ENCODE data around the gene HSD3B7.

HSD3B7 gene

DNA sequence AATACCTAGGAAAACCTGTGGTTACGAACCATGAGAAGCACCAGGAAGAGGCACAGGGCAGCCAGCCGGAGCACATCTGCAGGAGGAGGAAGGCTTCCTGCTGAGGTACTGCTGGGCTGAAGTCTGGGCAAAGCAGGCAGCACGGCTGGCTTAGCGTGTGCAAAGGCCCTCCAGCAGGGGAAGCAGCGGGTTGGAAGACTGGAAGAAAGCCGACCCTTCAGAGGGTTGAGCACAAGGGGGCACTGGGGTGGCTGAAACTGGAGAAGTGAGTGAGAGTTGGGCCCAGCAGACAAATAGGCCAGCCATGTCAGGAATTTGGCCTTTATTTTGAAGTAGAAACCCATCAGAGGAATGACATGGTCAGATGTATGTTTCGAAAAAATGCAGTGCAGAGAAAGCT, 12.1 kb upstream of the HSD3B7 start:
- ATAC-seq (ENCODE audit: insufficient read depth, low read depth) (no peak), DNase-seq (no peak)
- H3K4me2 ChIP-seq (ENCODE audit: insufficient read depth, low read length), result no peak overlapping the region
- peaks cover 14% of the 10 kb centered on the region for H4K20me1 ChIP-seq (ENCODE audit: insufficient read depth, low read length)
- no peak overlapping the region for H2AFZ ChIP-seq (ENCODE audit: low read depth, low read length)
- H3K9ac ChIP-seq (ENCODE audit: low read depth, low read length), result no peak overlapping the region
- 0 out of 2 replicates have a peak, but pooled peaks cover 2% of the 10 kb centered on the region for H3K79me2 ChIP-seq (ENCODE audit: insufficient read depth, low read length)
- TF ChIP-seq, protein P1, sequence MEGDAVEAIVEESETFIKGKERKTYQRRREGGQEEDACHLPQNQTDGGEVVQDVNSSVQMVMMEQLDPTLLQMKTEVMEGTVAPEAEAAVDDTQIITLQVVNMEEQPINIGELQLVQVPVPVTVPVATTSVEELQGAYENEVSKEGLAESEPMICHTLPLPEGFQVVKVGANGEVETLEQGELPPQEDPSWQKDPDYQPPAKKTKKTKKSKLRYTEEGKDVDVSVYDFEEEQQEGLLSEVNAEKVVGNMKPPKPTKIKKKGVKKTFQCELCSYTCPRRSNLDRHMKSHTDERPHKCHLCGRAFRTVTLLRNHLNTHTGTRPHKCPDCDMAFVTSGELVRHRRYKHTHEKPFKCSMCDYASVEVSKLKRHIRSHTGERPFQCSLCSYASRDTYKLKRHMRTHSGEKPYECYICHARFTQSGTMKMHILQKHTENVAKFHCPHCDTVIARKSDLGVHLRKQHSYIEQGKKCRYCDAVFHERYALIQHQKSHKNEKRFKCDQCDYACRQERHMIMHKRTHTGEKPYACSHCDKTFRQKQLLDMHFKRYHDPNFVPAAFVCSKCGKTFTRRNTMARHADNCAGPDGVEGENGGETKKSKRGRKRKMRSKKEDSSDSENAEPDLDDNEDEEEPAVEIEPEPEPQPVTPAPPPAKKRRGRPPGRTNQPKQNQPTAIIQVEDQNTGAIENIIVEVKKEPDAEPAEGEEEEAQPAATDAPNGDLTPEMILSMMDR (IDR thresholded peaks at IDR 0.05; ENCODE audit: borderline replicate concordance, extremely low read depth, low read length, poor library complexity, severe bottlenecking), result peak; percentile 28
- no peak for TF ChIP-seq EZH2 (IDR thresholded peaks at IDR 0.05; ENCODE audit: borderline replicate concordance, low read depth, low read length, severe bottlenecking)
- H3K36me3 ChIP-seq (ENCODE audit: insufficient read depth, low read length), result peaks cover 95% of the 10 kb centered on the region
- H3K4me1 ChIP-seq (ENCODE audit: insufficient read depth, low read length), result no peaks in the 10 kb centered on the region
- H3K27me3 ChIP-seq (ENCODE audit: insufficient read depth, low read length, poor library complexity), result no peaks in the 10 kb centered on the region
- no peaks in the 10 kb centered on the region for H3K9me3 ChIP-seq (ENCODE audit: insufficient read depth, low read length, severe bottlenecking)
- H3K4me3 ChIP-seq (ENCODE audit: low read depth in 1 of 2, low read length in 2 of 2), result no peak overlapping the region
- no peak overlapping the region for H3K27ac ChIP-seq (ENCODE audit: low read length)

DNA sequence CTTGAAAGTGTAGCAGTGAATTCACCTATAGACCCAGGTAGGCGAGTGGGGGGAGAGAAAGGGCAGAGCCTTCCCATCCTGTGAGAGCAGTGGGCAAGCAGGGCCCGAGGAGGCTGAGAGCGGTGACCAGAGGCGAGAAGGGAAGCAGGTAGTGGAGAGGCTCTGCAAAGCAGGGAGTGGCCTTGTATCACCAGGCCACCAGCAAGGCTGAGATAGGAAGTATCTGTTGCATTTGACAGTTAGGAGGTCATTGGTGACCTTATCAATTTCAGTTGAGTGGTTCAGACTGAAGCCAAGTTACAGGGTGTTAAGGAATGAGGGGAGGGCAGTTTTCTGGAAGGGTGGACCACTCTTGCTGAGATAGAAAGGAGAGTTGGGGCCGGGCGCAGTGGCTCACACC, 10.7 kb upstream of the HSD3B7 start:
- Histone ChIP-seq H3K36me3 (ENCODE audit: insufficient read depth, low read length) (peaks cover 96% of the 10 kb centered on the region), H3K27ac (ENCODE audit: low read length) (no peak overlapping the region), H3K9ac (ENCODE audit: low read depth, low read length) (no peak overlapping the region), H3K27me3 (ENCODE audit: insufficient read depth, low read length, poor library complexity) (no peaks in the 10 kb centered on the region), H3K4me2 (ENCODE audit: insufficient read depth, low read length) (no peak overlapping the region), H3K4me3 (ENCODE audit: low read depth in 1 of 2, low read length in 2 of 2) (no peak overlapping the region), H4K20me1 (ENCODE audit: insufficient read depth, low read length) (peaks cover 14% of the 10 kb centered on the region), H3K79me2 (ENCODE audit: insufficient read depth, low read length) (no peaks in the 10 kb centered on the region), H2AFZ (ENCODE audit: low read depth, low read length) (no peak overlapping the region), H3K9me3 (ENCODE audit: insufficient read depth, low read length, severe bottlenecking) (no peaks in the 10 kb centered on the region), H3K4me1 (ENCODE audit: insufficient read depth, low read length) (no peaks in the 10 kb centered on the region)
- ATAC-seq (ENCODE audit: insufficient read depth, low read depth), result no peak
- DNase-seq, result no peak
- TF ChIP-seq EZH2 (IDR thresholded peaks at IDR 0.05; ENCODE audit: borderline replicate concordance, low read depth, low read length, severe bottlenecking), result no peak
- TF ChIP-seq, protein P1 (IDR thresholded peaks at IDR 0.05; ENCODE audit: borderline replicate concordance, extremely low read depth, low read length, poor library complexity, severe bottlenecking), result no peak

DNA sequence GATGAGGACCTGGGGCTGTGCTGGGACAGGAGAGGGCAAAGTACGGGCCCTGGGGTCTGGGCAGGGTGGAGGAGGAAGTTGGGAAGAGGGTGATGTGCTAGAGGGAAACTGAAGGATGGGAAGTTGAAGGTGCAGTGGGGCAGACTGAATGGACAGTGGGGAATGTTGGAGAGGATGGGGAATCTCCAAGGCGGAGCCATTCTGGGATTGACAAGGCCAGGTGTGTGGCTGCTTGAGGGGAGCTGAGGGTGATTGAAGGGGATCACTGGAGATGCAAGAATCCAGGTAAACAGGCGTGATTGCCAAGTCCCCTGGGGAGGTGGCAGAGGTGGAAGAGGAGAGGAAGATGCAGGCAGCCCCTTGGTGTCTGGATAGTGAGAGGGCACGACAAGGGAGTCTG, 8.5 kb upstream of the HSD3B7 start:
- no peak for TF ChIP-seq EZH2 (IDR thresholded peaks at IDR 0.05; ENCODE audit: borderline replicate concordance, low read depth, low read length, severe bottlenecking)
- TF ChIP-seq, protein P1 (IDR thresholded peaks at IDR 0.05; ENCODE audit: borderline replicate concordance, extremely low read depth, low read length, poor library complexity, severe bottlenecking), result no peak
- H3K4me2 ChIP-seq (ENCODE audit: insufficient read depth, low read length), result no peak overlapping the region
- no peaks in the 10 kb centered on the region for H3K9me3 ChIP-seq (ENCODE audit: insufficient read depth, low read length, severe bottlenecking)
- no peaks in the 10 kb centered on the region for H3K4me1 ChIP-seq (ENCODE audit: insufficient read depth, low read length)
- no peaks in the 10 kb centered on the region for H3K79me2 ChIP-seq (ENCODE audit: insufficient read depth, low read length)
- DNase-seq (no peak), ATAC-seq (ENCODE audit: insufficient read depth, low read depth) (no peak)
- H4K20me1 ChIP-seq (ENCODE audit: insufficient read depth, low read length), result peaks cover 14% of the 10 kb centered on the region
- no peak overlapping the region for H2AFZ ChIP-seq (ENCODE audit: low read depth, low read length)
- H3K27me3 ChIP-seq (ENCODE audit: insufficient read depth, low read length, poor library complexity), result no peaks in the 10 kb centered on the region
- no peak overlapping the region for H3K27ac ChIP-seq (ENCODE audit: low read length)
- H3K4me3 ChIP-seq (ENCODE audit: low read depth in 1 of 2, low read length in 2 of 2), result no peak overlapping the region
- H3K36me3 ChIP-seq (ENCODE audit: insufficient read depth, low read length), result peaks cover 95% of the 10 kb centered on the region
- no peak overlapping the region for H3K9ac ChIP-seq (ENCODE audit: low read depth, low read length)

DNA sequence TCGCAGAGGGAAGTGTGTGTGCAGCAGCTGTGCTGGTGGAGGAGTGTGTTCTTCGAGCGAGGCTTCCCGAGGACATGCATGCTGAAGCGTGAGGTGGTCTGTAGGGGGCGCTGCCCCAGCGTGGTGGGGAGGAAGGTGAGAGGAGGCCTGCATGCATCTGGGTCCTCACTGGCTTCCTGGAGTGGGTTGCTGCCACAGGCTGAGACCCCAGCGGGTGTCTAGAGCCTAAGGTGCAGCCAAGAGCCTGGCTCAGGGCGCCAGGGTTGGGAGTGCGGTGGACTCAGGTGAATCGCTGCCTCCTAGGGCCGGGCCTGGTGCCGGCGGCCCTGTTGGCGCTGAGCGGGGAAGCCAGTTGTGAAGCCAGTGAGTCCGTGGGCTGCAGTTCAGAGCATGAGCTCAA, 7.5 kb upstream of the HSD3B7 start:
- H3K27ac ChIP-seq (ENCODE audit: low read length), result no peak overlapping the region
- H2AFZ ChIP-seq (ENCODE audit: low read depth, low read length), result no peak overlapping the region
- H4K20me1 ChIP-seq (ENCODE audit: insufficient read depth, low read length), result peaks cover 14% of the 10 kb centered on the region
- TF ChIP-seq, protein P1 (IDR thresholded peaks at IDR 0.05; ENCODE audit: borderline replicate concordance, extremely low read depth, low read length, poor library complexity, severe bottlenecking), result peak; percentile 65
- no peak for TF ChIP-seq EZH2 (IDR thresholded peaks at IDR 0.05; ENCODE audit: borderline replicate concordance, low read depth, low read length, severe bottlenecking)
- H3K79me2 ChIP-seq (ENCODE audit: insufficient read depth, low read length), result no peaks in the 10 kb centered on the region
- ATAC-seq (ENCODE audit: insufficient read depth, low read depth) (no peak; the same call in 2 of the 3 replicates), DNase-seq (peak; percentile 33)
- no peaks in the 10 kb centered on the region for H3K9me3 ChIP-seq (ENCODE audit: insufficient read depth, low read length, severe bottlenecking)
- no peak overlapping the region for H3K4me2 ChIP-seq (ENCODE audit: insufficient read depth, low read length)
- H3K4me1 ChIP-seq (ENCODE audit: insufficient read depth, low read length), result no peaks in the 10 kb centered on the region
- no peaks in the 10 kb centered on the region for H3K27me3 ChIP-seq (ENCODE audit: insufficient read depth, low read length, poor library complexity)
- peaks cover 93% of the 10 kb centered on the region for H3K36me3 ChIP-seq (ENCODE audit: insufficient read depth, low read length)
- no peak overlapping the region for H3K9ac ChIP-seq (ENCODE audit: low read depth, low read length)
- no peak overlapping the region for H3K4me3 ChIP-seq (ENCODE audit: low read depth in 1 of 2, low read length in 2 of 2)
